RWPE2 (cell line): Measurements from ENCODE around the gene KDM2B.

Experiments
- ATAC-seq: fragments of 200-7000 bp; cut with Tn5 transposase; 3 replicates; pipeline ENCODE4 v1.9.1; 2021; ENCODE audit warnings: low read depth
- DNase-seq: peaks from one replicate; pipeline ENCODE4 v3.0.0-alpha.2; 2020; ENCODE audit warnings: low spot score
- H3K27ac ChIP-seq: fragments of 450-650 bp; 2 replicates; pipeline ENCODE4 v1.5.1; 2017; ENCODE audit warnings: mild to moderate bottlenecking; ENCODE audit not compliant: poor library complexity, severe bottlenecking
- H3K27me3 ChIP-seq: fragments of 250-450 bp; sonication (Bioruptor Pico); 2 replicates; pipeline ENCODE4 v1.5.1; 2021; ENCODE audit warnings: mild to moderate bottlenecking, moderate library complexity; ENCODE audit not compliant: insufficient read depth, poor library complexity, severe bottlenecking
- H3K36me3 ChIP-seq: fragments of 250-450 bp; sonication (Bioruptor Pico); 2 replicates; pipeline ENCODE4 v1.5.1; 2020; ENCODE audit warnings: low read depth, mild to moderate bottlenecking, moderate library complexity
- H3K4me1 ChIP-seq: fragments of 250-450 bp; sonication (Bioruptor Pico); 2 replicates; pipeline ENCODE4 v1.5.1; 2021; ENCODE audit warnings: mild to moderate bottlenecking, moderate library complexity; ENCODE audit not compliant: insufficient read depth, poor library complexity, severe bottlenecking
- H3K4me3 ChIP-seq: fragments of 250-450 bp; sonication (Bioruptor Pico); 2 replicates; pipeline ENCODE4 v1.5.1; 2021; ENCODE audit warnings: mild to moderate bottlenecking, moderate library complexity; ENCODE audit not compliant: severe bottlenecking
- H3K9me3 ChIP-seq: fragments of 250-450 bp; sonication (Bioruptor Pico); 2 replicates; pipeline ENCODE4 v1.5.1; 2021; ENCODE audit warnings: mild to moderate bottlenecking, moderate library complexity; ENCODE audit not compliant: severe bottlenecking
- CTCF ChIP-seq: fragments of 450-650 bp; IDR thresholded peaks from one replicate; pipeline ENCODE4 v1.5.1; 2017; ENCODE audit warnings: mild to moderate bottlenecking, moderate library complexity; ENCODE audit not compliant: poor library complexity, severe bottlenecking

Gene KDM2B

GRCh38 chr12:121520586-121521086, 60.2 kb downstream of the KDM2B start:
- ATAC-seq (no peak), DNase-seq (no peak)
- Histone ChIP-seq H3K27me3 (no peaks in the 10 kb centered on the region), H3K9me3 (no peaks in the 10 kb centered on the region), H3K4me3 (no peak overlapping the region), H3K4me1 (no peaks in the 10 kb centered on the region), H3K27ac (no peak overlapping the region), H3K36me3 (no peaks in the 10 kb centered on the region)
- TF ChIP-seq CTCF, result no peak

- no peak for TF ChIP-seq CTCF
- ATAC-seq (no peak), DNase-seq (no peak)
- no peaks in the 10 kb centered on the region for H3K4me1 ChIP-seq
- no peak overlapping the region for H3K4me3 ChIP-seq
- H3K27ac ChIP-seq, result no peak overlapping the region
- no peaks in the 10 kb centered on the region for H3K36me3 ChIP-seq
- no peaks in the 10 kb centered on the region for H3K27me3 ChIP-seq
- H3K9me3 ChIP-seq, result no peaks in the 10 kb centered on the region
Measured at GRCh38 chr12:121520119-121520518, 60.7 kb downstream of the KDM2B start.

- Histone ChIP-seq H3K36me3 (no peaks in the 10 kb centered on the region), H3K27me3 (no peaks in the 10 kb centered on the region), H3K4me3 (no peak overlapping the region), H3K27ac (no peak overlapping the region), H3K4me1 (no peaks in the 10 kb centered on the region), H3K9me3 (no peaks in the 10 kb centered on the region)
- TF ChIP-seq CTCF, result no peak
- no peak for DNase-seq
- ATAC-seq, result no peak
Measured at GRCh38 chr12:121519227-121519626, 61.6 kb downstream of the KDM2B start.

- no peak for DNase-seq
- Histone ChIP-seq H3K27ac (no peak overlapping the region), H3K27me3 (no peaks in the 10 kb centered on the region), H3K9me3 (no peaks in the 10 kb centered on the region), H3K4me1 (no peaks in the 10 kb centered on the region), H3K36me3 (no peaks in the 10 kb centered on the region), H3K4me3 (no peak overlapping the region)
- TF ChIP-seq CTCF, result no peak
- ATAC-seq, result no peak
Measured at GRCh38 chr12:121518656-121519055, 62.2 kb downstream of the KDM2B start.

- no peak for DNase-seq
- Histone ChIP-seq H3K27ac (no peak overlapping the region), H3K4me3 (no peak overlapping the region), H3K27me3 (no peaks in the 10 kb centered on the region), H3K36me3 (no peaks in the 10 kb centered on the region), H3K4me1 (no peaks in the 10 kb centered on the region), H3K9me3 (no peaks in the 10 kb centered on the region)
- no peak for TF ChIP-seq CTCF
- no peak for ATAC-seq
Measured at GRCh38 chr12:121516437-121517011, 64.3 kb downstream of the KDM2B start.
